Stimulated activated CD4-positive, alpha-beta T cell treated with anti-CD3 and anti-CD28 coated beads, Interleukin-4, amount 100 ng/mL, for 24 hours (primary cell): ENCODE results near the gene CAPZB.

Experiments
- DNase-seq: peaks from one replicate; pipeline ENCODE4 v3.0.0-alpha.2; 2020

Gene CAPZB

GRCh38 chr1:19342894-19343616 is 142.3 kb downstream of the CAPZB start:
- no peak for DNase-seq

- no peak for DNase-seq
These were observed 143.1 kb downstream of the CAPZB start for GRCh38 chr1:19342062-19342750.

- DNase-seq, result peak; percentile 83
These were observed 143.9 kb downstream of the CAPZB start for GRCh38 chr1:19341201-19342061.

GRCh38 chr1:19340387-19340937 is 144.9 kb downstream of the CAPZB start:
- no peak for DNase-seq

- DNase-seq, result no peak
These were observed 146.0 kb downstream of the CAPZB start for GRCh38 chr1:19339214-19339861.

- DNase-seq, result no peak
These were observed 147.0 kb downstream of the CAPZB start for GRCh38 chr1:19338323-19338762.

GRCh38 chr1:19337289-19337688 is 148.1 kb downstream of the CAPZB start:
- no peak for DNase-seq

GRCh38 chr1:19336543-19336942 is 148.8 kb downstream of the CAPZB start:
- peak; percentile 70 for DNase-seq

- DNase-seq, result no peak
These were observed 151.6 kb downstream of the CAPZB start for GRCh38 chr1:19333587-19334354.

GRCh38 chr1:19332832-19333231 is 152.5 kb downstream of the CAPZB start:
- DNase-seq, result no peak

GRCh38 chr1:19331262-19331878 is 154.0 kb downstream of the CAPZB start:
- DNase-seq, result no peak

- DNase-seq, result no peak
These were observed 154.7 kb downstream of the CAPZB start for GRCh38 chr1:19330449-19331135.

- no peak for DNase-seq
These were observed 155.7 kb downstream of the CAPZB start for GRCh38 chr1:19329611-19330010.

GRCh38 chr1:19329188-19329587 is 156.2 kb downstream of the CAPZB start:
- DNase-seq, result no peak

GRCh38 chr1:19328486-19328885 is 156.9 kb downstream of the CAPZB start:
- no peak for DNase-seq

GRCh38 chr1:19327736-19328135 is 157.6 kb downstream of the CAPZB start:
- DNase-seq, result no peak

GRCh38 chr1:19327301-19327700 is 158.0 kb downstream of the CAPZB start:
- DNase-seq, result no peak

GRCh38 chr1:19326748-19327065 is 158.6 kb downstream of the CAPZB start:
- no peak for DNase-seq

- DNase-seq, result no peak
These were observed 159.2 kb downstream of the CAPZB start for GRCh38 chr1:19325958-19326747.

- no peak for DNase-seq
These were observed 159.9 kb downstream of the CAPZB start for GRCh38 chr1:19325368-19325957.
